Measurements from ENCODE around the gene OR6C2.
"Not testable (repeated sequence)": the region's sequence is repeated elsewhere in the genome, so short reads cannot be mapped to it uniquely, and the experiment has no call there.

The OR6C2 gene

GRCh38 chr12:55469291-55469690, 25.4 kb downstream of the OR6C2 start:
- Histone ChIP-seq H3K79me2 (ENCODE audit: insufficient read depth, low read length) (no peaks in the 10 kb centered on the region), H3K9ac (ENCODE audit: low read length) (no peak overlapping the region), H3K27ac (ENCODE audit: low read depth, low read length, poor library complexity, severe bottlenecking) (no peak overlapping the region), H3K4me1 (ENCODE audit: insufficient read depth, low read length, severe bottlenecking) (no peaks in the 10 kb centered on the region), H3K4me2 (ENCODE audit: low read length) (no peak overlapping the region), H3K9me3 (ENCODE audit: low read length) (no peaks in the 10 kb centered on the region), H3K4me3 (ENCODE audit: low read depth, low read length, poor library complexity, severe bottlenecking) (no peak overlapping the region), H3K9me2 (ENCODE audit: low read depth, low read length) (no peaks in the 10 kb centered on the region), H3F3A (ENCODE audit: insufficient read depth, low read length) (no peaks in the 10 kb centered on the region), H3K27me3 (ENCODE audit: insufficient read depth, low read length) (no peaks in the 10 kb centered on the region), H3K36me3 (ENCODE audit: insufficient read depth, low read length) (no peaks in the 10 kb centered on the region), H2AFZ (ENCODE audit: low read length) (no peak overlapping the region), H4K20me1 (ENCODE audit: insufficient read depth, low read length) (no peaks in the 10 kb centered on the region)
- no peak for TF ChIP-seq EZH2 (IDR thresholded peaks at IDR 0.05; ENCODE audit: borderline replicate concordance, low read length)
- no peak for TF ChIP-seq CTCF (IDR thresholded peaks at IDR 0.05; ENCODE audit: low read length)

GRCh38 chr12:55470088-55470829, 26.4 kb downstream of the OR6C2 start, which contains the start of gene OR6C70:
Gene OR6C70 (minus strand): TSS chr12:55470138. CDS start chr12:55470138, 0 bp downstream.
- no peaks in the 10 kb centered on the region for H3K27me3 ChIP-seq (ENCODE audit: insufficient read depth, low read length)
- no peaks in the 10 kb centered on the region for H3K9me2 ChIP-seq (ENCODE audit: low read depth, low read length)
- no peaks in the 10 kb centered on the region for H3F3A ChIP-seq (ENCODE audit: insufficient read depth, low read length)
- TF ChIP-seq CTCF (IDR thresholded peaks at IDR 0.05; ENCODE audit: low read length): no peak
- TF ChIP-seq EZH2 (IDR thresholded peaks at IDR 0.05; ENCODE audit: borderline replicate concordance, low read length): no peak
- no peak within 1 kb of the TSS for H3K4me3 ChIP-seq (ENCODE audit: low read depth, low read length, poor library complexity, severe bottlenecking)
- H2AFZ ChIP-seq (ENCODE audit: low read length): no peak within 1 kb of the TSS
- no peak within 1 kb of the TSS for H3K27ac ChIP-seq (ENCODE audit: low read depth, low read length, poor library complexity, severe bottlenecking)
- H3K4me2 ChIP-seq (ENCODE audit: low read length): no peak within 1 kb of the TSS
- no peaks in the 10 kb centered on the region for H3K9me3 ChIP-seq (ENCODE audit: low read length)
- H3K9ac ChIP-seq (ENCODE audit: low read length): no peak within 1 kb of the TSS
- H3K79me2 ChIP-seq (ENCODE audit: insufficient read depth, low read length): no peaks in the 10 kb centered on the region
- H3K36me3 ChIP-seq (ENCODE audit: insufficient read depth, low read length): no peaks in the 10 kb centered on the region
- H4K20me1 ChIP-seq (ENCODE audit: insufficient read depth, low read length): no peaks in the 10 kb centered on the region
- no peaks in the 10 kb centered on the region for H3K4me1 ChIP-seq (ENCODE audit: insufficient read depth, low read length, severe bottlenecking)

- no peak for TF ChIP-seq CTCF (IDR thresholded peaks at IDR 0.05; ENCODE audit: low read length)
- no peak for TF ChIP-seq EZH2 (IDR thresholded peaks at IDR 0.05; ENCODE audit: borderline replicate concordance, low read length)
- Histone ChIP-seq H3K9me3 (ENCODE audit: low read length) (no peaks in the 10 kb centered on the region), H3K4me2 (ENCODE audit: low read length) (no peak overlapping the region), H4K20me1 (ENCODE audit: insufficient read depth, low read length) (no peaks in the 10 kb centered on the region), H3K79me2 (ENCODE audit: insufficient read depth, low read length) (no peaks in the 10 kb centered on the region), H3K27me3 (ENCODE audit: insufficient read depth, low read length) (no peaks in the 10 kb centered on the region), H3K4me3 (ENCODE audit: low read depth, low read length, poor library complexity, severe bottlenecking) (no peak overlapping the region), H3K4me1 (ENCODE audit: insufficient read depth, low read length, severe bottlenecking) (no peaks in the 10 kb centered on the region), H3K36me3 (ENCODE audit: insufficient read depth, low read length) (no peaks in the 10 kb centered on the region), H3K9me2 (ENCODE audit: low read depth, low read length) (no peaks in the 10 kb centered on the region), H3F3A (ENCODE audit: insufficient read depth, low read length) (no peaks in the 10 kb centered on the region), H3K27ac (ENCODE audit: low read depth, low read length, poor library complexity, severe bottlenecking) (no peak overlapping the region), H3K9ac (ENCODE audit: low read length) (no peak overlapping the region), H2AFZ (ENCODE audit: low read length) (no peak overlapping the region)
Observed at GRCh38 chr12:55472264-55472663, 28.4 kb downstream of the OR6C2 start.

GRCh38 chr12:55479136-55479535, 35.3 kb downstream of the OR6C2 start:
- H3K36me3 ChIP-seq (ENCODE audit: insufficient read depth, low read length); H3K27me3 ChIP-seq (ENCODE audit: insufficient read depth, low read length); H3K9me3 ChIP-seq (ENCODE audit: low read length); H3K9me2 ChIP-seq (ENCODE audit: low read depth, low read length); H3K27ac ChIP-seq (ENCODE audit: low read depth, low read length, poor library complexity, severe bottlenecking); H4K20me1 ChIP-seq (ENCODE audit: insufficient read depth, low read length); H3K9ac ChIP-seq (ENCODE audit: low read length); H3K4me2 ChIP-seq (ENCODE audit: low read length); H2AFZ ChIP-seq (ENCODE audit: low read length); H3K4me3 ChIP-seq (ENCODE audit: low read depth, low read length, poor library complexity, severe bottlenecking); H3F3A ChIP-seq (ENCODE audit: insufficient read depth, low read length); H3K4me1 ChIP-seq (ENCODE audit: insufficient read depth, low read length, severe bottlenecking); H3K79me2 ChIP-seq (ENCODE audit: insufficient read depth, low read length): not testable (repeated sequence)

- not testable (repeated sequence) for H3K9ac ChIP-seq (ENCODE audit: low read length); H3K9me3 ChIP-seq (ENCODE audit: low read length); H3K36me3 ChIP-seq (ENCODE audit: insufficient read depth, low read length); H3K27ac ChIP-seq (ENCODE audit: low read depth, low read length, poor library complexity, severe bottlenecking); H3K4me1 ChIP-seq (ENCODE audit: insufficient read depth, low read length, severe bottlenecking); H3F3A ChIP-seq (ENCODE audit: insufficient read depth, low read length); H3K79me2 ChIP-seq (ENCODE audit: insufficient read depth, low read length); H3K27me3 ChIP-seq (ENCODE audit: insufficient read depth, low read length); H3K9me2 ChIP-seq (ENCODE audit: low read depth, low read length); H3K4me3 ChIP-seq (ENCODE audit: low read depth, low read length, poor library complexity, severe bottlenecking); H4K20me1 ChIP-seq (ENCODE audit: insufficient read depth, low read length); H2AFZ ChIP-seq (ENCODE audit: low read length); H3K4me2 ChIP-seq (ENCODE audit: low read length)
Observed at GRCh38 chr12:55484284-55484683, 40.4 kb downstream of the OR6C2 start.

Measured in OCI-LY1 (cell line).